K562 (cell line): ENCODE measurements around the gene CD151. TPM values are rescaled to one million over a fixed set of nuclear protein-coding genes. Genes with fewer than 3 reads are reported as not detected.
A peak's percentile ranks its signal among the peaks of the same experiment; 100 is the strongest.

Experiments used
- DDX20 ChIP-seq: fragments of 450-650 bp; IDR thresholded peaks from 2 replicates; pipeline ENCODE4 v1.6.1; 2016; ENCODE audit warnings: missing genetic modification characterization, low read depth, mild to moderate bottlenecking, missing compliant biosample characterization, moderate library complexity
- FOXM1 ChIP-seq, 2 experiments: fragments of 450-650 bp in 1 of 2; sonication (generic) in 1 of 2; formaldehyde crosslinking in 1 of 2; IDR thresholded peaks; 2 replicates each; pipeline versions ENCODE4 v1.6.1 to v1.9.0; 2017 to 2022; ENCODE audit warnings: low read depth in 2 of 2, mild to moderate bottlenecking in 2 of 2, missing genetic modification reagents in 1 of 2, moderate library complexity in 1 of 2
- KAT2B ChIP-seq: IDR thresholded peaks from one replicate; pipeline ENCODE4 v1.6.1; 2012; ENCODE audit warnings: low read depth, mild to moderate bottlenecking, control low read depth, inconsistent platforms, low read length, moderate library complexity
- KDM2B ChIP-seq: fragments of 250-450 bp; sonication (Bioruptor Pico); IDR thresholded peaks from 2 replicates; pipeline ENCODE4 v1.8.0; 2021; ENCODE audit warnings: mild to moderate bottlenecking, moderate library complexity
- MTA3 ChIP-seq: fragments of 450-650 bp; formaldehyde crosslinking; IDR thresholded peaks from 2 replicates; pipeline ENCODE4 v1.6.1; 2017; ENCODE audit warnings: mild to moderate bottlenecking, borderline replicate concordance
- NFIC ChIP-seq: fragments of 450-650 bp; IDR thresholded peaks from 2 replicates; pipeline ENCODE4 v1.6.1; 2017; ENCODE audit warnings: mild to moderate bottlenecking, inconsistent platforms
- NONO ChIP-seq, 2 experiments: fragments of 200-400 bp in 1 of 2; fragments of 450-650 bp in 1 of 2; formaldehyde crosslinking in 1 of 2; IDR thresholded peaks; 2 replicates each; pipeline ENCODE4 v1.6.1; 2017; ENCODE audit warnings: low read depth in 2 of 2, mild to moderate bottlenecking in 2 of 2, moderate library complexity in 2 of 2, low read length in 1 of 2
- NR2C2 ChIP-seq, 2 experiments: fragments of 200-800 bp in 1 of 2; sonication (Bioruptor generic) in 1 of 2; sonication (generic) in 1 of 2; formaldehyde crosslinking in 1 of 2; IDR thresholded peaks; 2 replicates each; pipeline versions ENCODE4 v1.6.1 to v1.8.0; 2016 to 2022; ENCODE audit warnings: mild to moderate bottlenecking in 1 of 2, missing compliant biosample characterization in 1 of 2, missing genetic modification characterization in 1 of 2, missing genetic modification reagents in 1 of 2
- PCBP2 ChIP-seq: fragments of 200-400 bp; formaldehyde crosslinking; IDR thresholded peaks from 2 replicates; pipeline ENCODE4 v1.6.1; 2018; ENCODE audit warnings: low read length, low read depth, mild to moderate bottlenecking, moderate library complexity; ENCODE audit not compliant: poor library complexity, severe bottlenecking
- RCOR1 ChIP-seq, 2 experiments: IDR thresholded peaks; 2 replicates each; pipeline ENCODE4 v1.6.1; 2012; ENCODE audit warnings: low read depth in 2 of 2, low read length in 2 of 2, borderline replicate concordance in 1 of 2, improper control_type of control experiment in 1 of 2
- TAF15 ChIP-seq: fragments of 200-400 bp; formaldehyde crosslinking; IDR thresholded peaks from 2 replicates; pipeline ENCODE4 v1.6.1; 2017; ENCODE audit warnings: mild to moderate bottlenecking, low read depth, low read length, moderate library complexity
- ZNF174 ChIP-seq: fragments of 250-450 bp; sonication (Bioruptor Pico); IDR thresholded peaks from 2 replicates; pipeline ENCODE4 v1.4.0; 2020; ENCODE audit warnings: mild to moderate bottlenecking
- ZNF316 ChIP-seq: fragments of 450-650 bp; IDR thresholded peaks from 2 replicates; pipeline ENCODE4 v1.6.1; 2016
- ZNF589 ChIP-seq: fragments of 200-800 bp; sonication (Bioruptor generic); IDR thresholded peaks from 2 replicates; pipeline ENCODE4 v1.6.1; 2016; ENCODE audit warnings: low read depth, missing genetic modification characterization, missing compliant biosample characterization
- ZNF780A ChIP-seq: fragments of 250-450 bp; sonication (Bioruptor Pico); IDR thresholded peaks from 2 replicates; pipeline ENCODE4 v1.5.0; 2021; ENCODE audit warnings: mild to moderate bottlenecking
- polyA plus RNA-seq, 8 experiments: library from polyadenylated mRNA; depleted of rRNA in 4 of 8; stranded (reverse) in 5 of 8; unstranded in 3 of 8; fragments of >200 nt; fragmentation: Nextera tagmentation in 2 of 8; fragmentation: Illumina TruSeq in 1 of 8; extraction: Ambion mirVana in 2 of 8; extraction: Trizol in 1 of 8; gene quantifications; 2 replicates each; pipeline versions ENCODE4 v1.2.1 to v1.2.3, GENCODE V29; 2011 to 2014; ENCODE audit warnings: inconsistent platforms in 1 of 8, missing spikeins in 1 of 8
- total RNA-seq, 7 experiments: library from RNA; depleted of rRNA in 6 of 7; stranded (reverse); fragments of >200 nt in 6 of 7; fragmentation: Illumina TruSeq in 2 of 7; extraction: Trizol in 2 of 7; gene quantifications; 2 replicates each; pipeline versions ENCODE4 v1.2.1 to v1.2.3, GENCODE V29; 2011 to 2021; ENCODE audit warnings: low replicate concordance in 1 of 7
- TF ChIP-seq, protein P1 (sequence below): fragments of 450-650 bp; IDR thresholded peaks from 2 replicates; pipeline ENCODE4 v1.6.1; 2016; ENCODE audit warnings: mild to moderate bottlenecking
- TF ChIP-seq, protein P2 (sequence below): fragments of 250-450 bp; sonication (Bioruptor Pico); IDR thresholded peaks from 2 replicates; pipeline ENCODE4 v1.9.0; 2021; ENCODE audit warnings: mild to moderate bottlenecking
- TF ChIP-seq, protein P3 (sequence below), 2 experiments: fragments of 450-650 bp; conservative IDR thresholded peaks; 2 replicates each; pipeline ENCODE4 v1.6.1; 2017; ENCODE audit warnings: mild to moderate bottlenecking in 2 of 2, moderate library complexity in 2 of 2
- TF ChIP-seq, protein P4 (sequence below): sonication (generic); formaldehyde crosslinking; IDR thresholded peaks from 2 replicates; pipeline ENCODE4 v1.8.0; 2022; ENCODE audit warnings: mild to moderate bottlenecking, missing genetic modification reagents
- TF ChIP-seq, protein P5 (sequence below): sonication (generic); formaldehyde crosslinking; IDR thresholded peaks from 2 replicates; pipeline ENCODE4 v1.8.0; 2022; ENCODE audit warnings: mild to moderate bottlenecking, missing genetic modification reagents

Gene CD151
- total and polyA plus RNA-seq, 9 of the 15 experiments (the other 6 are each of a cell fraction or from before 2014, with no cell fraction given): 2.3 to 187 (median 140) TPM

DNA sequence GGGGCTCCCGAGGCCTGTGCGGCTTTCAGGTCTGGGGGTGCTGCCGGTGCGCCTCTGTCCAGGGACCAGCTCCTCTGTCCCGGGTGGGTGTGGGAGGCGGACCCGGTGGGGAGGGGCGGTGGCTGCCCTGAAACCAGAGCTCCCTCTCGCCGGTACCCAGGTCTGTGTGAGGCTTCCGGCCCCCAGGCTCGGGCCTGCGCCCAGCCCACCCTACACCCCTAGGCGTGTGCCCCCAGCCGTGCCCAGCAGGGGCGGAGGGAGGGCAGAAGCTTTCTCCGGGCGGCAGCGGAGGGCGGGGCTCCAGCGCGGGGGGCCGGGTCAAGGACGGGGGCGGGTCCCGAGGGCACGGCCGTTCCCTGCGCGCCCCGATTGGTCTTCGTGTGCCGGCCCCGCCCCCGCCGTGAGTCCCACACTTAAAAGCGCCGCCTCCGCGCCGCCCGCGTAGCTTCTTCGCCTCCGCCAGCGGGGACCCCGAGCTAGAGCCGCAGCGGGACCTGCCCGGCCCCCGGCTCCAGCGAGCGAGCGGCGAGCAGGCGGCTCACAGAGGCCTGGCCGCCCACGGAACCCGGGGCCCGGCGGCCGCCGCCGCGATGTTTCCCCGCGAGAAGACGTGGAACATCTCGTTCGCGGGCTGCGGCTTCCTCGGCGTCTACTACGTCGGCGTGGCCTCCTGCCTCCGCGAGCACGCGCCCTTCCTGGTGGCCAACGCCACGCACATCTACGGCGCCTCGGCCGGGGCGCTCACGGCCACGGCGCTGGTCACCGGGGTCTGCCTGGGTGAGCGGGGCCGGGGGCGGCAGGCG is 13.4 kb upstream of the CD151 start (continued):
- TF ChIP-seq KAT2B (no peak), ZNF780A (CRISPR knock-in tag) (no peak), ZNF174 (CRISPR knock-in tag) (no peak), KDM2B (peak; percentile 36; the same call in 1 of the 2 replicates), NONO (IDR thresholded peaks at IDR 0.05; ENCODE audit: low read depth in 2 of 2, low read length in 1 of 2) (peak; percentile 81 to 99; a peak in 3 of 4 replicates), NR2C2 (CRISPR knock-in tag; IDR thresholded peaks at IDR 0.05) (no peak), NR2C2 (tag; IDR thresholded peaks at IDR 0.05) (no peak), DDX20 (tag) (no peak), ZNF316 (no peak), MTA3 (peak; percentile 98), NFIC (peak; percentile 15; the same call in 1 of the 2 replicates), TAF15 (no peak), RCOR1 (IDR thresholded peaks at IDR 0.05; ENCODE audit: borderline replicate concordance in 1 of 2, low read depth in 2 of 2, low read length in 2 of 2) (no peak), ZNF589 (no peak), PCBP2 (no peak), FOXM1 (IDR thresholded peaks at IDR 0.05; ENCODE audit: low read depth) (no peak), FOXM1 (CRISPR knock-in tag; IDR thresholded peaks at IDR 0.05; ENCODE audit: low read depth) (no peak)
- TF ChIP-seq, protein P1, sequence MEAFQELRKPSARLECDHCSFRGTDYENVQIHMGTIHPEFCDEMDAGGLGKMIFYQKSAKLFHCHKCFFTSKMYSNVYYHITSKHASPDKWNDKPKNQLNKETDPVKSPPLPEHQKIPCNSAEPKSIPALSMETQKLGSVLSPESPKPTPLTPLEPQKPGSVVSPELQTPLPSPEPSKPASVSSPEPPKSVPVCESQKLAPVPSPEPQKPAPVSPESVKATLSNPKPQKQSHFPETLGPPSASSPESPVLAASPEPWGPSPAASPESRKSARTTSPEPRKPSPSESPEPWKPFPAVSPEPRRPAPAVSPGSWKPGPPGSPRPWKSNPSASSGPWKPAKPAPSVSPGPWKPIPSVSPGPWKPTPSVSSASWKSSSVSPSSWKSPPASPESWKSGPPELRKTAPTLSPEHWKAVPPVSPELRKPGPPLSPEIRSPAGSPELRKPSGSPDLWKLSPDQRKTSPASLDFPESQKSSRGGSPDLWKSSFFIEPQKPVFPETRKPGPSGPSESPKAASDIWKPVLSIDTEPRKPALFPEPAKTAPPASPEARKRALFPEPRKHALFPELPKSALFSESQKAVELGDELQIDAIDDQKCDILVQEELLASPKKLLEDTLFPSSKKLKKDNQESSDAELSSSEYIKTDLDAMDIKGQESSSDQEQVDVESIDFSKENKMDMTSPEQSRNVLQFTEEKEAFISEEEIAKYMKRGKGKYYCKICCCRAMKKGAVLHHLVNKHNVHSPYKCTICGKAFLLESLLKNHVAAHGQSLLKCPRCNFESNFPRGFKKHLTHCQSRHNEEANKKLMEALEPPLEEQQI: no peak
- TF ChIP-seq, protein P2, sequence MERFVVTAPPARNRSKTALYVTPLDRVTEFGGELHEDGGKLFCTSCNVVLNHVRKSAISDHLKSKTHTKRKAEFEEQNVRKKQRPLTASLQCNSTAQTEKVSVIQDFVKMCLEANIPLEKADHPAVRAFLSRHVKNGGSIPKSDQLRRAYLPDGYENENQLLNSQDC (CRISPR knock-in tag): no peak
- TF ChIP-seq, protein P3, sequence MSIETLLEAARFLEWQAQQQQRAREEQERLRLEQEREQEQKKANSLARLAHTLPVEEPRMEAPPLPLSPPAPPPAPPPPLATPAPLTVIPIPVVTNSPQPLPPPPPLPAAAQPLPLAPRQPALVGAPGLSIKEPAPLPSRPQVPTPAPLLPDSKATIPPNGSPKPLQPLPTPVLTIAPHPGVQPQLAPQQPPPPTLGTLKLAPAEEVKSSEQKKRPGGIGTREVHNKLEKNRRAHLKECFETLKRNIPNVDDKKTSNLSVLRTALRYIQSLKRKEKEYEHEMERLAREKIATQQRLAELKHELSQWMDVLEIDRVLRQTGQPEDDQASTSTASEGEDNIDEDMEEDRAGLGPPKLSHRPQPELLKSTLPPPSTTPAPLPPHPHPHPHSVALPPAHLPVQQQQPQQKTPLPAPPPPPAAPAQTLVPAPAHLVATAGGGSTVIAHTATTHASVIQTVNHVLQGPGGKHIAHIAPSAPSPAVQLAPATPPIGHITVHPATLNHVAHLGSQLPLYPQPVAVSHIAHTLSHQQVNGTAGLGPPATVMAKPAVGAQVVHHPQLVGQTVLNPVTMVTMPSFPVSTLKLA (conservative IDR thresholded peaks at IDR 0.05): peak in 1 of 2 experiments; percentile 55; a peak in 2 of 4 replicates
- TF ChIP-seq, protein P4, sequence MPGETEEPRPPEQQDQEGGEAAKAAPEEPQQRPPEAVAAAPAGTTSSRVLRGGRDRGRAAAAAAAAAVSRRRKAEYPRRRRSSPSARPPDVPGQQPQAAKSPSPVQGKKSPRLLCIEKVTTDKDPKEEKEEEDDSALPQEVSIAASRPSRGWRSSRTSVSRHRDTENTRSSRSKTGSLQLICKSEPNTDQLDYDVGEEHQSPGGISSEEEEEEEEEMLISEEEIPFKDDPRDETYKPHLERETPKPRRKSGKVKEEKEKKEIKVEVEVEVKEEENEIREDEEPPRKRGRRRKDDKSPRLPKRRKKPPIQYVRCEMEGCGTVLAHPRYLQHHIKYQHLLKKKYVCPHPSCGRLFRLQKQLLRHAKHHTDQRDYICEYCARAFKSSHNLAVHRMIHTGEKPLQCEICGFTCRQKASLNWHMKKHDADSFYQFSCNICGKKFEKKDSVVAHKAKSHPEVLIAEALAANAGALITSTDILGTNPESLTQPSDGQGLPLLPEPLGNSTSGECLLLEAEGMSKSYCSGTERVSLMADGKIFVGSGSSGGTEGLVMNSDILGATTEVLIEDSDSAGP (CRISPR knock-in tag): no peak
- TF ChIP-seq, protein P5, sequence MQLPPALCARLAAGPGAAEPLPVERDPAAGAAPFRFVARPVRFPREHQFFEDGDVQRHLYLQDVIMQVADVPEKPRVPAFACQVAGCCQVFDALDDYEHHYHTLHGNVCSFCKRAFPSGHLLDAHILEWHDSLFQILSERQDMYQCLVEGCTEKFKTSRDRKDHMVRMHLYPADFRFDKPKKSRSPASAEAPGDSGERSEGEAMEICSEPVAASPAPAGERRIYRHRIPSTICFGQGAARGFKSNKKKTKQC: no peak
